HCT116 (cell line): ENCODE data around the gene BEST4. TPM values are rescaled to one million over a fixed set of nuclear protein-coding genes. Genes with fewer than 3 reads are reported as not detected.

Experiments
- ATAC-seq: fragments of 200-7000 bp; cut with Tn5 transposase; 2 replicates; pipeline ENCODE4 v1.9.1; 2020; ENCODE audit warnings: mild to moderate bottlenecking, moderate library complexity
- BruUV-seq: library from RNA; stranded (reverse); fragments of 400-500 nt; replicated peaks from 2 replicates; lab custom pipeline; 2021; lab: Mats Ljungman, UMichigan
- CTCF ChIA-PET: fragments of 300-600 bp; sonication (Branson Sonifier 250); formaldehyde crosslinking; loops from one replicate; lab custom pipeline; 2021; ENCODE audit warnings: antibody characterized with exemption; lab: Charles Lee
- POLR2A ChIA-PET: fragments of 300-600, 350-600 bp; sonication (Branson Sonifier 250); formaldehyde crosslinking; loops from one replicate; lab custom pipeline; 2021; ENCODE audit warnings: antibody characterized with exemption; lab: Charles Lee
- RAD21 ChIA-PET, 2 experiments: fragments of 300-600 bp; sonication (Branson Sonifier 250); formaldehyde crosslinking; loops; one replicate each; lab custom pipeline; 2023; ENCODE audit warnings: low total read pairs in 2 of 2; ENCODE audit not compliant: uncharacterized antibody in 2 of 2, unreplicated experiment in 2 of 2, low non-redundant PET in 1 of 2; lab: Charles Lee
- DNase-seq: peaks from one replicate; pipeline ENCODE4 v3.0.0-alpha.2; 2010; ENCODE audit warnings: low read depth, low spot score
- H2AFZ ChIP-seq: fragments of 200-600 bp; shearing (Covaris generic), sonication (generic); 2 replicates; pipeline ENCODE4 v1.6.1; 2017; ENCODE audit warnings: low read depth, mixed run types, mixed read lengths, antibody characterized with exemption, low read length; ENCODE audit not compliant: poor library complexity, severe bottlenecking
- H3K27ac ChIP-seq: 2 replicates; pipeline ENCODE4 v1.5.1; 2012; ENCODE audit warnings: low read depth, low read length
- H3K27me3 ChIP-seq: fragments of 200-600 bp; sonication (generic); 2 replicates; pipeline ENCODE4 v1.6.1; 2016; ENCODE audit warnings: mixed run types, low read length, mixed read lengths; ENCODE audit not compliant: insufficient read depth
- H3K36me3 ChIP-seq, 2 experiments: fragments of 200-500 bp in 1 of 2; fragments of 200-600 bp in 1 of 2; sonication (Bioruptor generic) in 1 of 2; sonication (generic) in 1 of 2; 2 replicates each; pipeline versions ENCODE4 v1.5.1 to v1.6.1; 2014 to 2016; ENCODE audit warnings: low read length in 2 of 2, inconsistent platforms in 1 of 2, mixed read lengths in 1 of 2, mixed run types in 1 of 2; ENCODE audit not compliant: insufficient read depth in 2 of 2, control insufficient read depth in 1 of 2
- H3K4me1 ChIP-seq, 2 experiments: fragments of 200-600 bp in 1 of 2; sonication (generic) in 1 of 2; 2 replicates each; pipeline versions ENCODE4 v1.5.1 to v1.6.1; 2012 to 2017; ENCODE audit warnings: low read length in 2 of 2, inconsistent platforms in 1 of 2, mild to moderate bottlenecking in 1 of 2, mixed read lengths in 1 of 2, mixed run types in 1 of 2, moderate library complexity in 1 of 2; ENCODE audit not compliant: insufficient read depth in 2 of 2, control insufficient read depth in 1 of 2
- H3K4me2 ChIP-seq: fragments of 200-600 bp; sonication (generic); 2 replicates; pipeline ENCODE4 v1.6.1; 2017; ENCODE audit warnings: mixed run types, low read length, mixed read lengths
- H3K4me3 ChIP-seq, 2 experiments: fragments of 200-600 bp in 1 of 2; sonication (generic) in 1 of 2; replicated peaks in 1 of 2; 2 replicates each; pipeline ENCODE4 v1.5.1; 2011 to 2016; ENCODE audit warnings: low read length in 2 of 2, control low read depth in 1 of 2, low read depth in 1 of 2, mild to moderate bottlenecking in 1 of 2, mixed read lengths in 1 of 2, mixed run types in 1 of 2
- H3K79me2 ChIP-seq: fragments of 200-600 bp; sonication (generic); 2 replicates; pipeline ENCODE4 v1.6.1; 2017; ENCODE audit warnings: mild to moderate bottlenecking, mixed run types, low read length, moderate library complexity, mixed read lengths; ENCODE audit not compliant: insufficient read depth
- H3K9ac ChIP-seq: fragments of 200-600 bp; sonication (generic); 2 replicates; pipeline ENCODE4 v1.6.1; 2016; ENCODE audit warnings: low read length, mixed read lengths
- H3K9me2 ChIP-seq: fragments of 200-600 bp; sonication (generic), shearing (Covaris generic); 2 replicates; pipeline ENCODE4 v1.6.1; 2017; ENCODE audit warnings: mixed run types, mild to moderate bottlenecking, moderate library complexity; ENCODE audit not compliant: insufficient read depth
- H3K9me3 ChIP-seq, 2 experiments: fragments of 200-500 bp in 1 of 2; fragments of 200-600 bp in 1 of 2; sonication (Bioruptor generic) in 1 of 2; sonication (generic) in 1 of 2; 2 replicates each; pipeline ENCODE4 v1.6.1; 2014 to 2017; ENCODE audit warnings: low read length in 2 of 2, mixed read lengths in 2 of 2, inconsistent platforms in 1 of 2, low read depth in 1 of 2, mild to moderate bottlenecking in 1 of 2, mixed run types in 1 of 2, moderate library complexity in 1 of 2; ENCODE audit not compliant: control insufficient read depth in 1 of 2, insufficient read depth in 1 of 2
- H4K20me1 ChIP-seq: fragments of 200-600 bp; sonication (generic), shearing (Covaris generic); 2 replicates; pipeline ENCODE4 v1.6.1; 2017; ENCODE audit warnings: mixed run types, mild to moderate bottlenecking, moderate library complexity; ENCODE audit not compliant: insufficient read depth
- CEBPB ChIP-seq: IDR thresholded peaks from 2 replicates; pipeline ENCODE4 v1.6.1; 2012; ENCODE audit warnings: low read depth
- EGR1 ChIP-seq: IDR thresholded peaks from 2 replicates; pipeline ENCODE4 v1.6.1; 2012; ENCODE audit warnings: low read depth
- EZH2phosphoT487 ChIP-seq: fragments of 200-600 bp; IDR thresholded peaks from 2 replicates; pipeline ENCODE4 v1.6.1; 2018; ENCODE audit warnings: antibody characterized with exemption, borderline replicate concordance
- FOSL1 ChIP-seq: IDR thresholded peaks from 2 replicates; pipeline ENCODE4 v1.6.1; 2012; ENCODE audit warnings: low read depth
- JUND ChIP-seq: IDR thresholded peaks from 2 replicates; pipeline ENCODE4 v1.6.1; 2012
- POLR2A ChIP-seq: IDR thresholded peaks from 2 replicates; pipeline ENCODE4 v1.7.0; 2011; ENCODE audit warnings: borderline replicate concordance; ENCODE audit not compliant: insufficient read depth, insufficient read length; ENCODE audit errors: extremely low read depth
- POLR2AphosphoS5 ChIP-seq: IDR thresholded peaks from 2 replicates; pipeline ENCODE4 v1.6.1; 2011; ENCODE audit warnings: mild to moderate bottlenecking, low read depth, low read length, moderate library complexity
- RAD21 ChIP-seq: IDR thresholded peaks from 2 replicates; pipeline ENCODE4 v1.6.1; 2012; ENCODE audit warnings: low read depth, mild to moderate bottlenecking
- SP1 ChIP-seq: IDR thresholded peaks from 2 replicates; pipeline ENCODE4 v1.6.1; 2012; ENCODE audit warnings: low read depth
- ZNF274 ChIP-seq: fragments of 200-500 bp; sonication (Bioruptor generic); IDR thresholded peaks from 2 replicates; pipeline ENCODE4 v1.6.1; 2014; ENCODE audit warnings: mild to moderate bottlenecking, low read depth, low read length, inconsistent platforms
- intact Hi-C: fragments of 100-400 bp; cut with micrococcal nuclease; formaldehyde crosslinking; loops from 2 replicates; pipeline ENCODE4 v1.10.0; 2022
- total RNA-seq: library from RNA; stranded (reverse); gene quantifications from one replicate; pipeline ENCODE4 v1.2.1, GENCODE V29; 2021; ENCODE audit not compliant: unreplicated experiment
- TF ChIP-seq, protein P1 (sequence below), 3 experiments: fragments of 200-600 bp in 1 of 3; sonication (generic) in 1 of 3; IDR thresholded peaks in 2 of 3; conservative IDR thresholded peaks in 1 of 3; 2 replicates each; pipeline ENCODE4 v1.5.1; 2012 to 2017; ENCODE audit warnings: low read depth in 2 of 3, low read length in 2 of 3, antibody characterized with exemption in 1 of 3, borderline replicate concordance in 1 of 3, control low read depth in 1 of 3, mild to moderate bottlenecking in 1 of 3, mixed read lengths in 1 of 3, mixed run types in 1 of 3, moderate library complexity in 1 of 3; ENCODE audit not compliant: insufficient read depth in 1 of 3

BEST4 gene
- total RNA-seq, 1 experiment from 2014 or later: 0.52 TPM

DNA sequence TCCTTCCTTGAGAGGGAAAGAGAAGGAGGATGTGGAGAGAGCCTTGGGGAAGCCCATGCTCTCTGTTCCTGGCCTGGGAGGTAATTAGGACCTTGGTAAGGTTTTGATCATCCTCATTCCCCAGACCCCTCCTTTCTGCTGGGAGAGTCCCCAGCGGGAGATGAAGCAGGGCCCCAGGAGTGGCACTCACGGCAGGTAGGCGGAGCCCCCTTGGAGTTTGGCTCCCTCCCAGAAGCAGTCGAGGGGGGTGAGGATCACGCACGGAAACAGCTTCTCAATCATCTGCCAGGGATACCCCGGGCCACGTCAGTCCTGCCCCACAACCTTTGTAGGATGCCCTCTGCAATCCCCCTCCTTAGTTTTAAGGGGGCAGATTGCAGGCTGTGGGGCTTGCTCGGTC lies 43.5 kb upstream of the BEST4 start:
- Histone ChIP-seq H3K9me2 (no peaks in the 10 kb centered on the region), H2AFZ (no peak overlapping the region), H3K9ac (no peak overlapping the region), H3K36me3 (no peaks in the 10 kb centered on the region), H3K79me2 (no peaks in the 10 kb centered on the region), H3K4me1 (peaks cover 0 to 10% of the 10 kb centered on the region in 2 experiments; a peak in 1 of 4 replicates), H3K4me3 (no peak overlapping the region), H4K20me1 (no peaks in the 10 kb centered on the region), H3K9me3 (no peaks in the 10 kb centered on the region), H3K4me2 (no peak overlapping the region), H3K27ac (no peak overlapping the region), H3K27me3 (no peaks in the 10 kb centered on the region)
- BruUV-seq: no TSS peak
- intact Hi-C loops: no loop called here
- RAD21 ChIA-PET: no interaction called here
- no peak for ATAC-seq
- no peak for DNase-seq
- TF ChIP-seq EGR1 (no peak), ZNF274 (no peak), CEBPB (no peak)
- CTCF ChIA-PET: no interaction called here
- POLR2A ChIA-PET: interaction anchor here (3.3 kb wide), 1 partner anchor 13 kb away, joined by 18 read pairs; no protein-coding TSS in a partner anchor

DNA sequence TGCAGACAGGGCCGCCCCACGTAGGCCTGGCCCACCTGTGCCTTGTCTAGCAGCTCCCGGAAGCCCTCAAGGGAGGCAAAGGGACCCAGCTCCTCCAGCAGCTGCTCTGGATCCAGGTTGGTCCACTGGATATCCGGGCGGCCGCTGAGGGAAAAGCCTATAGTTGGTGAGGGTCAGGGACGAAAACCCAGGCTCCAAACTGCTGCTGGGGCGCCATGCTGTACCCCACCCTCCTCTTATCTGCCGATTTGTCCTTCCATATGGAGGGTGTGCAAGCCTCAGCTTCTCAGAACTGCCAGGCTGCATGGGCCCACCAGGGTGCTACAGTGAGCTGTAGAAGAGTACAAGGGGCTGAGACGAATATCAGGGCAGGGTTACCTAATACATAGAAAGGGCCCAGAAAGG lies 42.9 kb upstream of the BEST4 start:
- Histone ChIP-seq H3K4me2 (no peak overlapping the region), H4K20me1 (no peaks in the 10 kb centered on the region), H3K27ac (no peak overlapping the region), H3K9me2 (no peaks in the 10 kb centered on the region), H3K9ac (no peak overlapping the region), H3K4me1 (peaks cover 0 to 6% of the 10 kb centered on the region in 2 experiments; a peak in 1 of 4 replicates), H3K79me2 (no peaks in the 10 kb centered on the region), H3K4me3 (no peak overlapping the region), H2AFZ (no peak overlapping the region), H3K9me3 (no peaks in the 10 kb centered on the region), H3K27me3 (no peaks in the 10 kb centered on the region), H3K36me3 (no peaks in the 10 kb centered on the region)
- ChIA-PET RAD21 (no interaction called here), CTCF (no interaction called here), POLR2A (interaction anchor here (3.3 kb wide), 1 partner anchor 12 kb away, joined by 18 read pairs; no protein-coding TSS in a partner anchor)
- TF ChIP-seq RAD21 (no peak), JUND (no peak), FOSL1 (no peak), SP1 (no peak), POLR2A (no peak), EZH2phosphoT487 (no peak), CEBPB (no peak), POLR2AphosphoS5 (no peak)
- TF ChIP-seq, protein P1, sequence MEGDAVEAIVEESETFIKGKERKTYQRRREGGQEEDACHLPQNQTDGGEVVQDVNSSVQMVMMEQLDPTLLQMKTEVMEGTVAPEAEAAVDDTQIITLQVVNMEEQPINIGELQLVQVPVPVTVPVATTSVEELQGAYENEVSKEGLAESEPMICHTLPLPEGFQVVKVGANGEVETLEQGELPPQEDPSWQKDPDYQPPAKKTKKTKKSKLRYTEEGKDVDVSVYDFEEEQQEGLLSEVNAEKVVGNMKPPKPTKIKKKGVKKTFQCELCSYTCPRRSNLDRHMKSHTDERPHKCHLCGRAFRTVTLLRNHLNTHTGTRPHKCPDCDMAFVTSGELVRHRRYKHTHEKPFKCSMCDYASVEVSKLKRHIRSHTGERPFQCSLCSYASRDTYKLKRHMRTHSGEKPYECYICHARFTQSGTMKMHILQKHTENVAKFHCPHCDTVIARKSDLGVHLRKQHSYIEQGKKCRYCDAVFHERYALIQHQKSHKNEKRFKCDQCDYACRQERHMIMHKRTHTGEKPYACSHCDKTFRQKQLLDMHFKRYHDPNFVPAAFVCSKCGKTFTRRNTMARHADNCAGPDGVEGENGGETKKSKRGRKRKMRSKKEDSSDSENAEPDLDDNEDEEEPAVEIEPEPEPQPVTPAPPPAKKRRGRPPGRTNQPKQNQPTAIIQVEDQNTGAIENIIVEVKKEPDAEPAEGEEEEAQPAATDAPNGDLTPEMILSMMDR (IDR thresholded peaks at IDR 0.05 in 2 of 3, conservative IDR thresholded peaks at IDR 0.05 in 1 of 3; ENCODE audit: borderline replicate concordance in 1 of 3, insufficient read depth in 1 of 3, low read depth in 2 of 3, low read length in 2 of 3): no peak
- no TSS peak for BruUV-seq
- ATAC-seq: no peak
- no peak for DNase-seq
- intact Hi-C loops: no loop called here
